Endothelial cell of umbilical vein (primary cell): ENCODE data around the gene ELAC2. TPM values are rescaled to one million over a fixed set of nuclear protein-coding genes. Genes with fewer than 3 reads are reported as not detected.

Experiments
- BruUV-seq: library from RNA; stranded (reverse); fragments of 400-500 nt; replicated peaks from 2 replicates; lab custom pipeline; 2021; lab: Mats Ljungman, UMichigan
- CTCF ChIA-PET: fragments of 300-600, 350-600 bp; sonication (Branson Sonifier 250); formaldehyde crosslinking; loops from one replicate; lab custom pipeline; 2021; ENCODE audit warnings: antibody characterized with exemption, inconsistent platforms; lab: Charles Lee
- POLR2A ChIA-PET: fragments of 300-600, 350-600 bp; sonication (Branson Sonifier 250); formaldehyde crosslinking; loops from one replicate; lab custom pipeline; 2021; ENCODE audit warnings: antibody characterized with exemption, inconsistent platforms; lab: Charles Lee
- DNase-seq: peaks from one replicate; pipeline ENCODE4 v3.0.0-alpha.2; 2011; ENCODE audit warnings: low read depth, low spot score
- FAIRE-seq: peaks from 2 replicates; lab custom pipeline; 2011; peaks lifted over from hg19 to GRCh38; lab: Jason Lieb, UNC
- H2AFZ ChIP-seq: 2 replicates; pipeline ENCODE4 v1.6.0; 2012; ENCODE audit warnings: low read depth, low read length, control low read depth, inconsistent platforms
- H3K27ac ChIP-seq: 2 replicates; pipeline ENCODE4 v1.5.1; 2011; ENCODE audit warnings: low read depth, mild to moderate bottlenecking, control low read depth, low read length, moderate library complexity; ENCODE audit not compliant: insufficient read depth
- H3K27me3 ChIP-seq, 2 experiments: 2 replicates each; pipeline versions ENCODE4 v1.6.0 to v1.6.1; 2011; ENCODE audit warnings: low read length in 2 of 2, mixed read lengths in 1 of 2; ENCODE audit not compliant: control insufficient read depth in 2 of 2, insufficient read depth in 2 of 2
- H3K36me3 ChIP-seq, 2 experiments: 2 replicates in 1 of 2; 3 replicates in 1 of 2; pipeline ENCODE4 v1.5.1; 2011; ENCODE audit warnings: low read length in 2 of 2, mild to moderate bottlenecking in 1 of 2, moderate library complexity in 1 of 2; ENCODE audit not compliant: control insufficient read depth in 2 of 2, insufficient read depth in 2 of 2; ENCODE audit errors: extremely low read depth in 1 of 2
- H3K4me1 ChIP-seq: 3 replicates; pipeline ENCODE4 v1.5.1; 2011; ENCODE audit warnings: mild to moderate bottlenecking, low read length; ENCODE audit not compliant: control insufficient read depth, insufficient read depth; ENCODE audit errors: extremely low read depth
- H3K4me2 ChIP-seq: 2 replicates; pipeline ENCODE4 v1.6.1; 2011; ENCODE audit warnings: low read length, control low read depth, mixed read lengths; ENCODE audit not compliant: insufficient read depth
- H3K4me3 ChIP-seq, 3 experiments: fragments of 200-600 bp in 1 of 3; sonication (generic), shearing (Covaris generic) in 1 of 3; replicated peaks in 1 of 3; 2 replicates each; pipeline ENCODE4 v1.5.1; 2011 to 2016; ENCODE audit warnings: control low read depth in 3 of 3, low read length in 3 of 3, mild to moderate bottlenecking in 2 of 3, inconsistent platforms in 1 of 3, low read depth in 1 of 3, moderate library complexity in 1 of 3; ENCODE audit not compliant: insufficient read depth in 1 of 3
- H3K79me2 ChIP-seq: 2 replicates; pipeline ENCODE4 v1.6.0; 2012; ENCODE audit warnings: low read length, inconsistent platforms; ENCODE audit not compliant: control insufficient read depth, insufficient read depth
- H3K9ac ChIP-seq: replicated peaks from 2 replicates; pipeline ENCODE3; 2011; ENCODE audit warnings: low read length, control low read depth; ENCODE audit not compliant: insufficient read depth; ENCODE audit errors: extremely low read depth
- H3K9me1 ChIP-seq: replicated peaks from 3 replicates; pipeline ENCODE4 v1.6.0; 2011; ENCODE audit warnings: mild to moderate bottlenecking, low read length; ENCODE audit not compliant: control insufficient read depth, insufficient read depth; ENCODE audit errors: extremely low read depth
- H3K9me3 ChIP-seq: replicated peaks from 2 replicates; pipeline ENCODE4 v1.5.1; 2012; ENCODE audit warnings: low read length, inconsistent platforms; ENCODE audit not compliant: control insufficient read depth, insufficient read depth
- H4K20me1 ChIP-seq: replicated peaks from 2 replicates; pipeline ENCODE3; 2011; ENCODE audit warnings: mild to moderate bottlenecking, low read length; ENCODE audit not compliant: control insufficient read depth, insufficient read depth; ENCODE audit errors: extremely low read depth
- CTCF ChIP-seq, 2 donors: IDR thresholded peaks; 1 replicate in 1 of 2; 2 replicates in 1 of 2; pipeline ENCODE4 v1.5.1; 2011; ENCODE audit warnings: low read length in 2 of 2, mild to moderate bottlenecking in 2 of 2, moderate library complexity in 2 of 2, control low read depth in 1 of 2, inconsistent platforms in 1 of 2, low read depth in 1 of 2; ENCODE audit not compliant: insufficient read depth in 1 of 2; ENCODE audit errors: extremely low read depth in 1 of 2
- EZH2 ChIP-seq: IDR thresholded peaks from 2 replicates; pipeline ENCODE4 v1.6.1; 2012; ENCODE audit warnings: borderline replicate concordance, low read depth, mild to moderate bottlenecking, moderate library complexity, low read length, inconsistent platforms; ENCODE audit not compliant: severe bottlenecking
- FOS ChIP-seq: IDR thresholded peaks from 2 replicates; pipeline ENCODE4 v1.6.1; 2011; ENCODE audit warnings: mild to moderate bottlenecking, low read length, moderate library complexity, borderline replicate concordance; ENCODE audit not compliant: insufficient read depth
- GATA2 ChIP-seq: IDR thresholded peaks from 2 replicates; pipeline ENCODE4 v1.7.0; 2011; ENCODE audit warnings: low read depth, mild to moderate bottlenecking, moderate library complexity, mixed read lengths, low read length; ENCODE audit not compliant: insufficient read length, insufficient read depth
- JUN ChIP-seq: IDR thresholded peaks from 2 replicates; pipeline ENCODE4 v1.6.1; 2011; ENCODE audit warnings: borderline replicate concordance, low read depth; ENCODE audit not compliant: insufficient read length, insufficient read depth
- MAX ChIP-seq: IDR thresholded peaks from 2 replicates; pipeline ENCODE4 v1.6.1; 2011; ENCODE audit not compliant: insufficient read depth, insufficient read length
- MYC ChIP-seq: IDR thresholded peaks from one replicate; pipeline ENCODE4 v1.6.1; 2011; ENCODE audit warnings: mild to moderate bottlenecking, low read depth, low read length
- POLR2A ChIP-seq: IDR thresholded peaks from 2 replicates; pipeline ENCODE4 v1.6.1; 2012; ENCODE audit warnings: low read depth, mild to moderate bottlenecking, control low read depth, low read length
- POLR2AphosphoS5 ChIP-seq: IDR thresholded peaks from 2 replicates; pipeline ENCODE4 v1.6.1; 2012; ENCODE audit warnings: low read depth, mild to moderate bottlenecking, control low read depth, low read length, moderate library complexity; ENCODE audit not compliant: insufficient read depth
- dilution Hi-C: fragments of 300-500 bp; cut with MboI; formaldehyde crosslinking; loops from one replicate; pipeline ENCODE4 v1.15.0; 2019; ENCODE audit warnings: low sequenced_read_pairs; ENCODE audit not compliant: extremely low pct_ligation_motif_present
- intact Hi-C: fragments of 100-400 bp; cut with micrococcal nuclease; formaldehyde crosslinking; loops from one replicate; pipeline ENCODE4 v1.10.0; 2022
- polyA plus RNA-seq, 4 experiments: library from polyadenylated mRNA; depleted of rRNA in 3 of 4; stranded (reverse) in 3 of 4; unstranded in 1 of 4; fragments of >200 nt; gene quantifications; 2 replicates each; pipeline versions ENCODE4 v1.2.1 to v1.2.3, GENCODE V29; 2011 to 2012; ENCODE audit warnings: missing spikeins in 1 of 4
- total RNA-seq: library from RNA; stranded (reverse); gene quantifications from 2 replicates; pipeline ENCODE4 v1.2.3, GENCODE V29; 2021

ELAC2 gene
- total and polyA plus RNA-seq, 2 donors (not counting 3 experiments of a cell fraction or from before 2014, with no cell fraction given) = 64.8 to 75.9 TPM

GRCh38 chr17:12964162-12964561 lies 53.7 kb downstream of the ELAC2 start:
- H3K27ac ChIP-seq = no peak overlapping the region
- no peaks in the 10 kb centered on the region for H4K20me1 ChIP-seq
- H3K79me2 ChIP-seq = no peaks in the 10 kb centered on the region
- DNase-seq (no peak), FAIRE-seq (no peak)
- H3K9ac ChIP-seq = no peak overlapping the region
- dilution Hi-C loops = loop anchor here (25.0 kb wide), 1 partner anchor 102 kb away; no protein-coding TSS in a partner anchor
- intact Hi-C loops = no loop called here
- H3K4me1 ChIP-seq = no peaks in the 10 kb centered on the region
- CTCF ChIA-PET = no interaction called here
- H3K36me3 ChIP-seq = no peaks in the 10 kb centered on the region
- H3K4me2 ChIP-seq = no peak overlapping the region
- no peak overlapping the region for H2AFZ ChIP-seq
- TF ChIP-seq CTCF (IDR thresholded peaks at IDR 0.05; ENCODE audit: extremely low read depth in 1 of 2, insufficient read depth in 1 of 2, low read depth in 1 of 2, low read length in 2 of 2) = no peak
- no peak for TF ChIP-seq JUN
- TF ChIP-seq POLR2A = no peak
- no peak for TF ChIP-seq GATA2
- no peak for TF ChIP-seq FOS
- TF ChIP-seq EZH2 = no peak
- TF ChIP-seq POLR2AphosphoS5 = no peak
- no peak for TF ChIP-seq MAX
- no peak for TF ChIP-seq MYC
- H3K9me1 ChIP-seq = no peaks in the 10 kb centered on the region
- no peaks in the 10 kb centered on the region for H3K27me3 ChIP-seq
- POLR2A ChIA-PET = no interaction called here
- BruUV-seq = no TSS peak
- H3K9me3 ChIP-seq = no peaks in the 10 kb centered on the region
- no peak overlapping the region for H3K4me3 ChIP-seq
